ENCODE results near the gene KCNK1. TPM values are rescaled to one million over a fixed set of nuclear protein-coding genes. Genes with fewer than 3 reads are reported as not detected.

The KCNK1 gene
- total and polyA plus RNA-seq, 2 of the 8 experiments (the other 6 are each of a cell fraction or from before 2014, with no cell fraction given): 11.9 to 16.5 TPM

DNA sequence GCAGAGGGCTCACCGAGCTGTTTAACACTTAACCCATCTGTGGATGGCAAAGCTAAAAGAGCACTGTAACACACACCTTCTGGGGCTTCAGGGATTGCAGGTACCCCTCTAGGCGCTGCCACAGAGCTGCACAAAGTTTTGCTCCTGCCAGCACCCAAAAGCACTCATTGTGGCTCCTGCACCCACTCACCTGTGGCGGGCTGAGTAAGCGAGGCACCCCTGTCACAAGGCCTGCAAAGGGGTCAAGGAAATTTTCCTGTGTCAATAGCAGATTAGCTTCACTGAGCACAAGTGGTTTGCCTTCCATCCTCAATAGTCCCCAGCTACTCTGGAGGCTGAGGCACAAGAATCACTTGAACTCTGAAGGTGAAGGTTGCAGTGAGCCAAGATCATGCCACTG lies 29.5 kb upstream of the KCNK1 start (continued):
- TF ChIP-seq KDM5A (IDR thresholded peaks at IDR 0.05; ENCODE audit: low read length): no peak

DNA sequence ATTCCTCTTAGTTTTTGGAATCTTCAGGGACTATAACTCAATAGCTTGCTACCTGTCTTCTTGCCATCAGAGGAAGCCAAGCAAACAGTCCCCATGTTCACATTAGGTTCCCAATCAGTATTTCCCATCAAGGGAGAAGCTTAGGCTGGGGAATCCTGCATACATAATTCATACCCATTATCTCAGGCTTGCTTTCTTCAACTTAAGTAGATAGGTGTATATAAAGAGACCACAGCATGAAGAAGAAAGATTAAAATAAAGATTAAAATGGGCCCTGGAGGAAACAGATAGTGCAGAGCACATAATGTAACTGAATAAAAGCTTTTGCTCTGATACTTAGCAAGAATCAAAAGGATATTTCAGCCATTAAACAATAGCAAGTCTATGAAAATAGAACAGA lies 29.0 kb upstream of the KCNK1 start:
- ChIA-PET CTCF (ENCODE audit: partially characterized antibody) (interaction anchor here (0.6 to 1.2 kb wide), 2 partner anchors 67 to 449 kb away, joined by 3 to 6 read pairs; no protein-coding TSS in a partner anchor), POLR2A (ENCODE audit: partially characterized antibody) (no interaction called here)
- Histone ChIP-seq H3K27me3 (replicated peaks in 1 of 4; ENCODE audit: control insufficient read depth in 3 of 4, extremely low read depth in 1 of 4, insufficient read depth in 3 of 4, low read length in 3 of 4) (peaks cover 0 to 4% (median 0%) of the 10 kb centered on the region in 4 experiments; a peak in 3 of 7 replicates), H3K14ac (ENCODE audit: insufficient read length) (peak overlapping the region; percentile 80), H2BK20ac (ENCODE audit: low read length) (no peak overlapping the region), H3K56ac (replicated peaks; ENCODE audit: insufficient read length, low read depth, low read length) (no peak overlapping the region), H3K9ac (replicated peaks in 1 of 4; ENCODE audit: extremely low read depth in 1 of 4, low read depth in 3 of 4, low read length in 3 of 4) (no peak overlapping the region), H3K4ac (replicated peaks; ENCODE audit: insufficient read length, low read depth, low read length) (no peak overlapping the region), H2BK5ac (ENCODE audit: low read depth, low read length) (no peak overlapping the region), H2BK15ac (ENCODE audit: low read length) (no peak overlapping the region), H2BK120ac (replicated peaks; ENCODE audit: low read depth, low read length) (no peak overlapping the region), H2AFZ (ENCODE audit: low read length) (no peak overlapping the region), H3K4me2 (ENCODE audit: insufficient read depth in 1 of 2, low read depth in 2 of 2, low read length in 2 of 2) (no peak overlapping the region), H3K36me3 (ENCODE audit: control insufficient read depth in 2 of 4, insufficient read depth in 4 of 4, low read length in 3 of 4) (no peaks in the 10 kb centered on the region), H3K27ac (ENCODE audit: low read depth, low read length) (no peak overlapping the region), H2AK5ac (ENCODE audit: low read depth, low read length) (no peak overlapping the region), H4K91ac (replicated peaks; ENCODE audit: insufficient read length, low read length) (no peak overlapping the region), H3K18ac (ENCODE audit: extremely low read depth, low read length) (no peak overlapping the region), H4K8ac (ENCODE audit: extremely low read depth, insufficient read depth, low read length) (no peak overlapping the region), H3K23me2 (ENCODE audit: low read depth, low read length) (no peaks in the 10 kb centered on the region), H3K79me1 (ENCODE audit: low read depth, low read length) (no peaks in the 10 kb centered on the region), H4K5ac (ENCODE audit: insufficient read length, low read depth, low read length) (no peak overlapping the region), H3K79me2 (ENCODE audit: control insufficient read depth in 1 of 2, insufficient read depth in 2 of 2, low read length in 2 of 2) (no peaks in the 10 kb centered on the region), H3K9me3 (ENCODE audit: insufficient read depth in 2 of 2, low read depth in 1 of 2, low read length in 1 of 2) (no peaks in the 10 kb centered on the region), H2BK12ac (ENCODE audit: low read depth, low read length) (no peak overlapping the region), H3K23ac (ENCODE audit: insufficient read length) (no peak overlapping the region), H3K4me3 (ENCODE audit: extremely low read depth in 1 of 4, insufficient read depth in 2 of 4, low read depth in 3 of 4, low read length in 4 of 4) (no peak overlapping the region), H3K4me1 (replicated peaks in 1 of 4; ENCODE audit: control insufficient read depth in 3 of 4, insufficient read depth in 4 of 4, low read length in 3 of 4) (peaks cover 0 to 7% (median 2%) of the 10 kb centered on the region in 4 experiments; a peak in 4 of 7 replicates), H4K20me1 (replicated peaks in 1 of 2; ENCODE audit: control insufficient read depth in 1 of 2, insufficient read depth in 2 of 2, low read length in 2 of 2) (no peaks in the 10 kb centered on the region)
- DNase-seq (ENCODE audit: low read depth in 1 of 2, low spot score in 2 of 2) (no peak), FAIRE-seq (no peak)
- TF ChIP-seq CBX8 (IDR thresholded peaks at IDR 0.05; ENCODE audit: borderline replicate concordance, low read depth, low read length) (no peak), CTBP2 (IDR thresholded peaks at IDR 0.05; ENCODE audit: borderline replicate concordance, insufficient read depth, insufficient read length, low read length) (no peak), BCL11A (IDR thresholded peaks at IDR 0.05; ENCODE audit: low read depth in 2 of 2, low read length in 2 of 2) (no peak), CREB1 (IDR thresholded peaks at IDR 0.05) (no peak), SAP30 (IDR thresholded peaks at IDR 0.05; ENCODE audit: insufficient read depth, insufficient replicate concordance, low read length) (no peak), KDM4A (IDR thresholded peaks at IDR 0.05; ENCODE audit: low read depth, low read length, severe bottlenecking) (no peak), BACH1 (IDR thresholded peaks at IDR 0.05; ENCODE audit: low read length) (no peak), KDM1A (IDR thresholded peaks at IDR 0.05; ENCODE audit: borderline replicate concordance, low read length) (no peak), CBX5 (IDR thresholded peaks at IDR 0.05; ENCODE audit: low read depth, low read length) (no peak)
- TF ChIP-seq, protein P1, sequence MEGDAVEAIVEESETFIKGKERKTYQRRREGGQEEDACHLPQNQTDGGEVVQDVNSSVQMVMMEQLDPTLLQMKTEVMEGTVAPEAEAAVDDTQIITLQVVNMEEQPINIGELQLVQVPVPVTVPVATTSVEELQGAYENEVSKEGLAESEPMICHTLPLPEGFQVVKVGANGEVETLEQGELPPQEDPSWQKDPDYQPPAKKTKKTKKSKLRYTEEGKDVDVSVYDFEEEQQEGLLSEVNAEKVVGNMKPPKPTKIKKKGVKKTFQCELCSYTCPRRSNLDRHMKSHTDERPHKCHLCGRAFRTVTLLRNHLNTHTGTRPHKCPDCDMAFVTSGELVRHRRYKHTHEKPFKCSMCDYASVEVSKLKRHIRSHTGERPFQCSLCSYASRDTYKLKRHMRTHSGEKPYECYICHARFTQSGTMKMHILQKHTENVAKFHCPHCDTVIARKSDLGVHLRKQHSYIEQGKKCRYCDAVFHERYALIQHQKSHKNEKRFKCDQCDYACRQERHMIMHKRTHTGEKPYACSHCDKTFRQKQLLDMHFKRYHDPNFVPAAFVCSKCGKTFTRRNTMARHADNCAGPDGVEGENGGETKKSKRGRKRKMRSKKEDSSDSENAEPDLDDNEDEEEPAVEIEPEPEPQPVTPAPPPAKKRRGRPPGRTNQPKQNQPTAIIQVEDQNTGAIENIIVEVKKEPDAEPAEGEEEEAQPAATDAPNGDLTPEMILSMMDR (IDR thresholded peaks at IDR 0.05; ENCODE audit: control extremely low read depth in 1 of 3, insufficient read depth in 1 of 3, low read depth in 1 of 3, low read length in 3 of 3): no peak

Measured in H1 (cell line).